OCI-LY7 (cell line): Measurements from ENCODE around the gene TLCD2. TPM values are rescaled to one million over a fixed set of nuclear protein-coding genes. Genes with fewer than 3 reads are reported as not detected.
"Not testable (repeated sequence)": the region's sequence is repeated elsewhere in the genome, so short reads cannot be mapped to it uniquely, and the experiment has no call there.

Source experiments
- BruUV-seq: library from RNA; stranded (reverse); fragments of 400-500 nt; replicated peaks from 2 replicates; lab custom pipeline; 2021; lab: Mats Ljungman, UMichigan
- CTCF ChIA-PET: fragments of 300-600 bp; sonication (Branson Sonifier 250); formaldehyde crosslinking; loops from one replicate; lab custom pipeline; 2022; ENCODE audit warnings: antibody characterized with exemption; ENCODE audit not compliant: unreplicated experiment; lab: Charles Lee
- POLR2A ChIA-PET: fragments of 300-600 bp; sonication (Branson Sonifier 250); formaldehyde crosslinking; loops from one replicate; lab custom pipeline; 2022; ENCODE audit warnings: antibody characterized with exemption; lab: Charles Lee
- DNase-seq: peaks from one replicate; pipeline ENCODE4 v3.0.0-alpha.2; 2015; ENCODE audit warnings: low spot score
- H2AFZ ChIP-seq: fragments of 200-600 bp; sonication (generic), shearing (Covaris generic); 2 replicates; pipeline ENCODE4 v1.6.1; 2014; ENCODE audit warnings: mild to moderate bottlenecking, antibody characterized with exemption, low read length, moderate library complexity
- H3K27ac ChIP-seq: fragments of 200-600 bp; sonication (generic); 2 replicates; pipeline ENCODE4 v1.5.1; 2014; ENCODE audit warnings: mixed run types, low read depth, mild to moderate bottlenecking, moderate library complexity, low read length, inconsistent platforms; ENCODE audit not compliant: poor library complexity, severe bottlenecking
- H3K36me3 ChIP-seq: fragments of 200-600 bp; sonication (generic); 2 replicates; pipeline ENCODE4 v1.6.1; 2014; ENCODE audit warnings: mild to moderate bottlenecking, antibody characterized with exemption, low read length, moderate library complexity, mixed read lengths; ENCODE audit not compliant: insufficient read depth
- H3K4me1 ChIP-seq: fragments of 200-600 bp; sonication (generic); 2 replicates; pipeline ENCODE4 v1.5.1; 2014; ENCODE audit warnings: mild to moderate bottlenecking, low read length; ENCODE audit not compliant: insufficient read depth, poor library complexity, severe bottlenecking
- H3K4me2 ChIP-seq: fragments of 200-600 bp; sonication (generic); 2 replicates; pipeline ENCODE4 v1.6.1; 2014; ENCODE audit warnings: mild to moderate bottlenecking, low read length
- H3K4me3 ChIP-seq: fragments of 200-600 bp; sonication (generic); 2 replicates; pipeline ENCODE4 v1.5.1; 2014; ENCODE audit warnings: mild to moderate bottlenecking, low read depth, low read length; ENCODE audit not compliant: poor library complexity, severe bottlenecking
- H3K79me2 ChIP-seq: fragments of 200-600 bp; sonication (generic); 2 replicates; pipeline ENCODE4 v1.6.1; 2016; ENCODE audit warnings: low read depth, mild to moderate bottlenecking, low read length, moderate library complexity, mixed read lengths; ENCODE audit not compliant: insufficient read depth
- H3K9me2 ChIP-seq: fragments of 200-600 bp; sonication (generic); 2 replicates; pipeline ENCODE4 v1.6.1; 2016; ENCODE audit warnings: mild to moderate bottlenecking, low read length, mixed read lengths; ENCODE audit not compliant: insufficient read depth
- H3K9me3 ChIP-seq: fragments of 200-600 bp; sonication (generic); 2 replicates; pipeline ENCODE4 v1.6.1; 2014; ENCODE audit warnings: mild to moderate bottlenecking, mixed run types, low read length, mixed read lengths
- H4K20me1 ChIP-seq: fragments of 200-600 bp; sonication (generic); 2 replicates; pipeline ENCODE4 v1.6.1; 2014; ENCODE audit warnings: mild to moderate bottlenecking, antibody characterized with exemption, low read length, moderate library complexity, mixed read lengths; ENCODE audit not compliant: insufficient read depth
- CTCF ChIP-seq: fragments of 200-600 bp; sonication (generic); conservative IDR thresholded peaks from 2 replicates; pipeline ENCODE4 v1.5.1; 2014; ENCODE audit warnings: mild to moderate bottlenecking, antibody characterized with exemption, low read length, moderate library complexity, mixed read lengths
- EZH2phosphoT487 ChIP-seq: fragments of 200-600 bp; sonication (generic); IDR thresholded peaks from 2 replicates; pipeline ENCODE4 v1.6.1; 2018; ENCODE audit warnings: low read depth, borderline replicate concordance, mild to moderate bottlenecking, mixed run types, antibody characterized with exemption, low read length, moderate library complexity, mixed read lengths
- intact Hi-C: fragments of 100-400 bp; cut with micrococcal nuclease; formaldehyde crosslinking; loops from one replicate; pipeline ENCODE4 v1.10.0; 2022; ENCODE audit not compliant: unreplicated experiment
- total RNA-seq, 2 experiments: library from RNA; depleted of rRNA in 1 of 2; stranded (reverse); fragments of >200 nt in 1 of 2; shearing (Covaris generic) in 1 of 2; gene quantifications; 2 replicates each; pipeline ENCODE4 v1.2.3, GENCODE V29; 2014 to 2022

The TLCD2 gene
- total RNA-seq, 2 experiments from 2014 or later = not detected

GRCh38 chr17:1705004-1705403 is 5.2 kb downstream of the TLCD2 start:
- H3K9me2 ChIP-seq = no peaks in the 10 kb centered on the region
- no peak for TF ChIP-seq EZH2phosphoT487
- no peak for TF ChIP-seq CTCF
- CTCF ChIA-PET = no interaction called here

GRCh38 chr17:1703063-1703462 is 7.1 kb downstream of the TLCD2 start:
- Histone ChIP-seq H3K79me2 (no peaks in the 10 kb centered on the region), H2AFZ (no peak overlapping the region), H3K4me2 (no peak overlapping the region), H3K4me3 (no peak overlapping the region), H3K36me3 (no peaks in the 10 kb centered on the region), H3K9me2 (no peaks in the 10 kb centered on the region), H4K20me1 (no peaks in the 10 kb centered on the region), H3K4me1 (no peaks in the 10 kb centered on the region), H3K9me3 (no peaks in the 10 kb centered on the region), H3K27ac (no peak overlapping the region)
- ChIA-PET POLR2A (no interaction called here), CTCF (no interaction called here)
- no peak for DNase-seq
- no TSS peak for BruUV-seq
- TF ChIP-seq CTCF = no peak
- TF ChIP-seq EZH2phosphoT487 = no peak
- intact Hi-C loops = no loop called here

More at GRCh38 chr17:1705004-1705403, 5.2 kb downstream of the TLCD2 start:
- Histone ChIP-seq H3K36me3 (no peaks in the 10 kb centered on the region), H3K4me2 (no peak overlapping the region), H3K27ac (no peak overlapping the region), H3K79me2 (no peaks in the 10 kb centered on the region), H3K4me1 (no peaks in the 10 kb centered on the region), H4K20me1 (no peaks in the 10 kb centered on the region), H3K4me3 (no peak overlapping the region), H2AFZ (no peak overlapping the region), H3K9me3 (no peaks in the 10 kb centered on the region)
- POLR2A ChIA-PET = no interaction called here
- DNase-seq = no peak
- intact Hi-C loops = no loop called here
- no TSS peak for BruUV-seq

GRCh38 chr17:1699891-1700290 is 10.3 kb downstream of the TLCD2 start:
- BruUV-seq, H3K79me2 ChIP-seq, H3K4me2 ChIP-seq, H3K9me3 ChIP-seq, intact Hi-C loops, H3K27ac ChIP-seq, H3K36me3 ChIP-seq, DNase-seq, H2AFZ ChIP-seq, CTCF ChIA-PET, H3K4me1 ChIP-seq, H3K9me2 ChIP-seq, H4K20me1 ChIP-seq, H3K4me3 ChIP-seq: not testable (repeated sequence)
- POLR2A ChIA-PET = interaction anchor here (0.7 kb wide), 1 partner anchor 373 kb away, joined by 3 read pairs; no protein-coding TSS in a partner anchor
